Dedifferentiated amniotic fluid mesenchymal stem cell (primary cell): ENCODE results near the gene COX18.

ENCODE experiments used
- DNase-seq: peaks from one replicate; pipeline ENCODE4 v3.0.0-alpha.2; 2016; ENCODE audit errors: extremely low spot score

The COX18 gene, protein sequence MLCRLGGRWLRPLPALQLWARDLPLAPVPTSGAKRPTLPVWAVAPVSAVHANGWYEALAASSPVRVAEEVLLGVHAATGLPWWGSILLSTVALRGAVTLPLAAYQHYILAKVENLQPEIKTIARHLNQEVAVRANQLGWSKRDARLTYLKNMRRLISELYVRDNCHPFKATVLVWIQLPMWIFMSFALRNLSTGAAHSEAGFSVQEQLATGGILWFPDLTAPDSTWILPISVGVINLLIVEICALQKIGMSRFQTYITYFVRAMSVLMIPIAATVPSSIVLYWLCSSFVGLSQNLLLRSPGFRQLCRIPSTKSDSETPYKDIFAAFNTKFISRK

DNA sequence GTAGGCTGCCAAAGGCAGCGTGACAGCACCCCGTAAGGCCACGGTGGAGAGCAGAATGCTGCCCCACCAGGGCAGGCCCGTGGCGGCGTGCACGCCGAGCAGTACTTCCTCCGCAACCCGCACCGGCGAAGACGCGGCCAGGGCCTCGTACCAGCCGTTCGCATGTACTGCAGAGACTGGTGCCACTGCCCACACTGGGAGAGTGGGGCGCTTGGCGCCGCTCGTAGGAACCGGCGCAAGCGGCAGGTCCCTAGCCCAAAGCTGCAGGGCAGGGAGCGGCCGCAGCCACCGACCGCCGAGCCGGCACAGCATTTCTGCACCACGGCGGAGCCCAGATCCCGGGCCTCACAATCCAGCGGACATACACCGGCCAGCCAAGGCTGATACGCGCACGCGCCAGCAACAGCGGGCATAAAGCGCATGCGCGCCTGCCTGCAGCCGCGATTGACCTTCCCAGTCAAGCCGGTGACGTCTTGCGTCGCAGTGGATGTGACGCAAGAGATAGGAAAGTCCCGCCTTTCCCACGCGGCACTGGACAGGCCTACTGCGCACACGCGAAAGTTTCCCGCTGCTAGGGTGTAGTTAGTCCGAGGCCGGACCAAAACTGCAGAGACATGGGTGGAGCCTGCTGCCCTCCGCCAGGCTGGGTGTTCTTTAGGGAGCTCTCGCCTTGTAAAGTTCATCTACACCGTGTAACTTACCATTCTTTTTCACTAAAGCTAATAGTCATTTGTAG lies at the start of gene COX18:
COX18 (minus strand) TSS at position 379 of the 736 bp plus-strand sequence; CDS start at position 312, 67 bp downstream.
- peak; percentile 98 for DNase-seq

DNA sequence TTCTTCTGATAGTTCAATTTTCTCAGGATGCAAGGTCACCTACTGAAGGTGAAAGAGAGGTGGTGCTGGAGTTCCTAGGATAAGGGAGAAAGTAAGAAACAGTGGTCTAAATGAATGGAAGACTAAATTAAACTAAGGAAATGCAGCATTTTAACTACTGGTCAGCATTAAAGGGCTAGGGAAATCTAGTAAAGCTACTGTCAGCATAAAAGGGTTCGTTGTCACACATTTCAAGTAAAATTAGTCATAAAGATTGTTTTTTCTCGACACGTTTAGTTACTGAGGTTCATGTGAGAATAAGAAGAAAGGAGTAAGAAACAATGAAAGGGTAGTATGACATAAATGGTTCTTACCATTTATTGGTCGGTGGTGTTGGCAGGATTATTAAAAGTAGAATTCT lies 40.0 kb upstream of the COX18 start:
- DNase-seq, result no peak

DNA sequence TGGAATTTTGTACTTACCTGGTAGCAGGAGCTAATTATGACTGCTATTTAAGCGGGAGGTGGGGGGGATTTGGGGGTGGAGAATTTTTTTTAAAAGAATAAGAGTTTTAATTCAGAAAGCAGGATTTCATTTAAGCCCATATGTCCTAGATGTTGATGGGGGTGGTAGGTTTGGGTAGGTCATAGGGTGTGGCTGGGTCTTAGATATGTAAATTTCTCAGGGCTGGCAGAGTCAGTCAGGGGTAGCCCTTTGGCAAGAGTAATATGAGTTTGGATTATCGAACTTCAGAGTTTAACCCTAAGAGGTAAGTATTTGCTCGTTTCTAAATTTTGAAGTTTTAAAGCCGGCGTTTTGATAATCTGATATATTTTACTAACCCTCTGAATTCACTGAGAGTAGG lies 35.2 kb upstream of the COX18 start:
- DNase-seq, result no peak

DNA sequence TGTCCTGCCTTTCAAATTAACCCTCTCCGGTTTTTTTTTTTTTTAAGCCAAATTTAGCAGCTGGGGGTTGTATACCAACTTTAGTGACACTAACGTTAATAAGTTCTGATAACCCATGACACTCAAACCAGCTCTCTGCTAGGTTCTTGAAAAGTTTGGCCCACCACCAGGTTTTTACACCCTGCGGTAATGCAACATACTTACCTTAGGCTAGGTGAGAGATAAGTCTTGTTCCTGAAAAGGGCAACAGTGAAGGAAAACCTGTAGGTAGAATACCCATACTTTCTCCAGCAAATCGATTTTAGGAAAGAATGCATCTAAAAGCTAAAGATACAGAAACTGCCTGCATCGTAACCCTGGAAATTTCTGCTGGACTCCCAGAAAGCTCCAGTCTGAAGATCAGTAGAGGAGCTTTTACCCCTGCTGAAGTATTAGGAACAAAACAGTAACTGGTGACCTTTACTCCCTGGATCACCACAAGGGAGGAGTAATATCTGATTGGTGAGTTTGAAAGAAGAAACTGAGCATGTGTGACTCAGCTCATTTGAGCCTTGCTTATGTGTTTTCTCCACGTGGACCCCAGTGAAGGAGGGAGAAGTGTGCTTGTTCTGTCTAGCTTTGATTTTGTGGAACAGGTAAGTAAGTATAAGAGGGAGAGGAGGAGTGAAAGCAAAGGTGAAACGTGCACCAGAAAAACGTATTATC lies 34.4 kb upstream of the COX18 start:
- DNase-seq, result no peak

DNA sequence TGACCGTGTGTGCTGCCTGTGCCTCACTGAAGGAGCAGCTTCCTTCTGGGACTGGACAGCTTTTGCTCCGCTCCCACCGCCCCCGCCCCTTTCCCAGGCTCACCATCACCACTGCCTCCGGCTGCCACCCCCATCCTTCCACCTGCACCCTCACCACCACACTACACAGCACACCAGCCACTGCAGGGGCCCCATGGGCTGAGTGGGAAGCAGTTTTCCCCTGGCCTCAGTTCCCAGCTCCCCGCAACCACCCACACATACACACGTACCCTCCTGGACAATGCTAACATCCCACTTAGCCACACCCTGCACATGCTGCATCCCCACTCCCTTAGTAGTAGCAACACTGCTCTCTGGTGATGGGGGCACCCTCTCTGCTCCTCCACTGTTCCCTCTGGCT lies 29.6 kb upstream of the COX18 start:
- DNase-seq, result no peak

DNA sequence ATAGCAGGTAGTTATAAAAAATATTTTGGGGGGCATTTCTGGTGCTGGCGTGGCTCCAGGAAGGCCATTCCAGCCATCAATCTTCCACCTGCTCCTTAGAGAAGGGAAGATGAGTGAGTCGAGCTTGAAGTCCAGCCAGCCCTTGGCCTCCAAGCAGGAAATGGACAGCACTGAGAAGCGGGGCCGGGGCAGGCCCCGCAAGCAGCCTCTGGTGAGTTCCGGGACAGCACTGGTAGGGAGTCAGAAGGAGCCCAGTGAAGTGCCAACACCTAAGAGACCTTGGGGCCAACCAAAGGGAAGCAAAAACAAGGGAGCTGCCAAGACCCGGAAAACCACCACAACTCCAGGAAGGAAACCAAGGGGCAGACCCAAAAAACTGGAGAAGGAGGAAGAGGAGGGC lies 29.2 kb upstream of the COX18 start:
- DNase-seq, result no peak

DNA sequence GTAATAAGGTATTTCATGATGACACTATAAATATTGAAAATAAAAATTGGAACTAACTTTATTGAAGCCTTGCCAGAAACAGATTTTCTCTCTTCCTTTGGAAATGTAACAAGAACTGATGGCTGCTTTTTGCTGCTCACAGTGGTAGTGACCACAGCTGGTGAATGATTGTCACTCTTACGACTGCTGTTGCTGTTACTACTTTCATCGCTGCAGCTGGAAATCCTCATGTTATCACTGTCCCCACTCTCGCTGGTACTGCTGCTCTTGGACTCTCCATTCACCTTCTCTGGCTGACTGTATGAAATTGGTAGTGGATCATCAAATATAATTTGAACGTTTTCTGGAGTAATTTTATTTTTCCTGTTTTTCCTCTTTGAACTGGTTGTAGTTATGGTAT lies 28.5 kb upstream of the COX18 start:
- DNase-seq, result no peak

DNA sequence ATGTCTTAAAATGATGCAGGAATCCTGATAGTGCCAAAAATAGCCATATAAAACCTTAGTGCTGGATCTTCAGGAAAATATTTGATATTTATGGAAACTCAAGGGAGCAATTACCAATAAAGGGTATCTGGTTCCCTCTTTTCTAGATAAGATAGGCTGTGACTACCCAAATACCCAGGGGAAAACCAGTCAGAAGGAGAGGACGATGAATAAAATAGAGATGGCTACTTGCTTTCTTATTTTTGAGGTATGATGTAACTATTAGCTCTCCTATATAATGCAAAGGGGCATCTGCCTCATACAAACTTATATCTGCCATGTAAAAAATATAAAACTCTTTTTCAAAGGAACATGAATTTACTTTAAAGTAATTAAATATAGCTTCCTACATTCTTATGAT lies 23.4 kb upstream of the COX18 start:
- no peak for DNase-seq

DNA sequence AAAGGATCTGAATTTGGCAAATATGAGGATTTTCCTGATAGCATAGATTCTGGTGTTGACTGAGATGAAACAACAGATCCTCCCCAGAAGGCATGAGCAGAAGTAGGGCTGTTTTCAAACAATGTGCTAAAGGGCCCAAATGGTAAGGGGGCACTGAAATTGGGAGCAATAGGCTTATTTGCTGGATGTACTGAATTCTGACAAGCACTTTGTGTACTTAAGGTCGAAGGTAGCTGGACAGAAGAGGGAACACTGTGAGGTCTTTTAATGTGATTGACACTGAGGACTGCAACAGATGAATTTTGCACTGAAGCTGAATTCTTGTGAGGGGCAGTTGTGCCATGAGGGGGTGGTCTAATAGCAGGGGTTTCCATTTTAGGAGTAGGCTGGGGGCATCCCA lies 21.2 kb upstream of the COX18 start:
- DNase-seq, result no peak

DNA sequence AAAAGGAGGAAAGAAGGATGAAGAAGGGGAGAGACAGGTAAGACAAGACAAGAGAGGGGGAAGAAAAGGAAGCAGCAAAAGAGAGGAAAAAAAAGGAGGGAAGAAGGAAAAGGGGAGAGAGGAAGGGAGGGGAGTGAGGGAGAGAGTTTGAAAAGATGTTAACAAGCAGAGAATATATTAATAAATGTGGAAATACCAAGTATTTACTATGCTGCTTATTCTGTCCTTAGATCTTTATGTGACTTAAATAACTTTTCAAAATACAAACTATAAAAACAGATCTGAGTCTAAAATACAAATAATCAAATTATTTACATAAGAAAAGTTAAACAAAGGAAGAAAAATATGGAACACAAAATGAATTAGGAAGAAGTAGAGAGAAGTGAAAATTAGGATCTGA lies 18.4 kb upstream of the COX18 start:
- DNase-seq, result no peak

DNA sequence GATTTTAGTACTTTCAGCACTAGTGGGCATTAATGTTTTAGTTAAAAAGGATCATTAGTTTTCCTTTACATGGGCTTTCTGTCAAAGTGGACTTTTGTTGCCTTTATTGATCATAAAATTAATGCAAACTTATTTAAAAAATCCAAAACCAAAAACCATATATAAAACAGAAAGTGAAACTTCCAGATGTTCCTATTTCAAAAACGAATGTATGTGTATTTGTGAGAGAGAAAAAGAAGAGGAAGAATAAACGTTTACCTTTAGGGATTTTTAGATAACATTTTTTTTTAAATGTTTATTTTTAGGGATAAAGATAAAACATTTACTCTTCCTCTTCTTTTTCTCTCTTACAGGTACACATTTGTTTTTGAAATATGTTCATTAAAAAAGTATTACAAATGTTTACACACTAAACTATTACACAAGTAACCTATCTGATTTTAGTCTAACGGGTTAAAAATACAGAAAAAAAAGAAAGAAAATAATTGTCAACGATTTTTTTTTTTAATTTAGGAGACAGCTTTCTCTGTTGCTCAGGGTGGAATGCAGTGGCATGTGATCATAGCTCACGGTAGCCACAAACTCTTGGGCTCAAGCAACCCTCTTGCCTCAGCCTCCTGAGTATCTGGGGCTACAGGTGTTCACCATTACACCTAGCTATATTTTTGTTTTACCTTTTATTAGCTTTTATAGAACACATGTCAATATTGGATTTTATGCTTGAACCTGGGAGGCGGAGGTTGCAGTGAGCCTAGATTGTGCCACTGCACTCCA lies 16.8 kb upstream of the COX18 start:
- DNase-seq, result no peak

DNA sequence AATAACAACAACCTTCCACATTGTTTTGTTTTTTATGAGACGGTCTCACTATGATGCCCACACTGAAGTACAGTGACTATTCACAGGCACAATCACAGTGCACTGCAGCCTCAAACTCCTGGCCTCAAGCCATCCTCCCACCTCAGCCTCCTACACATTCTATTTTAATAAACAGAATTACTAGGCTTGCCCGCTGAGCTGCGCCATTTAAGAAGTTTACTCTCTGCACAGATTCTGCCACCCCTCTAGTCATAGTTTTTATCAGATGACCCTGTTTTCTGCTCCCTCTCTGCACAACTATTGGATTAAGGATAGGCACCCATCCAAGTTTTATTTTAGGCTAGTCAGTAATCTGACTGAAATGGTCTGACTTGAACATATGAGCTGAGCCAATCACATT lies 11.3 kb upstream of the COX18 start:
- DNase-seq, result no peak

DNA sequence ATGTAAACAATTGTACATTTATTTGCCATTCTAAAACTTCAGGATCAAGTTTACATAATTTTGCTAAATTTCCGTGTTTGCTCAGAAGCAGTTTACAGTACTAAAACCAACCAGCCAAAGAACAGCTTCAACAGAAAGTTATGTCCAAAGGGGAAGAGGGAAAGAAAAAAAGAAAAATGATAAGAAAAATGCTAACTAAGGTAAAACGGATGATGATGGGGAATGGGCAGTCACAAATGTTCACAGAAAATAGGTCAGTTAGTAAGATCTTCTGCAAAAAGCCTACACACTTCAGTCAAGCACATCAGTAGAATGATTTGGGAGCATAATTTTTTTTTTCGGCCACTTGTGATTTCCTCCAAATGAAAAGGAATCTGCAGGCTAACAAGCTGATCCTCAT lies 6.3 kb upstream of the COX18 start:
- no peak for DNase-seq

DNA sequence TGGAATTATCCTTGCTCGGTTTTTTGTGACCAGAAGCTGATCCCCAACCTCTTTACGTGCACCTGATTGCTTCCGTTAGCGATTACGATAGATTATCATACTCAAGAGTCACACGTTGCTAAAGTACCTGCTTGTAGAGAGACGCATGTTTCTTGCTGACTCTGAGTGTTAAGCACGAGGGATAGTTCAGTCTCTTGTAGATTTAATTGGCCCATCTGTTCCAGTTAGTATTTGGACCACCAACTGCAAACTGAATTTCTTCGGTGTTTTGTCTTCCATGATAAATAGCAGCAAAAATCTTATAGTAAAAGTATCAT lies 516 bp upstream of the COX18 start:
- DNase-seq, result no peak

DNA sequence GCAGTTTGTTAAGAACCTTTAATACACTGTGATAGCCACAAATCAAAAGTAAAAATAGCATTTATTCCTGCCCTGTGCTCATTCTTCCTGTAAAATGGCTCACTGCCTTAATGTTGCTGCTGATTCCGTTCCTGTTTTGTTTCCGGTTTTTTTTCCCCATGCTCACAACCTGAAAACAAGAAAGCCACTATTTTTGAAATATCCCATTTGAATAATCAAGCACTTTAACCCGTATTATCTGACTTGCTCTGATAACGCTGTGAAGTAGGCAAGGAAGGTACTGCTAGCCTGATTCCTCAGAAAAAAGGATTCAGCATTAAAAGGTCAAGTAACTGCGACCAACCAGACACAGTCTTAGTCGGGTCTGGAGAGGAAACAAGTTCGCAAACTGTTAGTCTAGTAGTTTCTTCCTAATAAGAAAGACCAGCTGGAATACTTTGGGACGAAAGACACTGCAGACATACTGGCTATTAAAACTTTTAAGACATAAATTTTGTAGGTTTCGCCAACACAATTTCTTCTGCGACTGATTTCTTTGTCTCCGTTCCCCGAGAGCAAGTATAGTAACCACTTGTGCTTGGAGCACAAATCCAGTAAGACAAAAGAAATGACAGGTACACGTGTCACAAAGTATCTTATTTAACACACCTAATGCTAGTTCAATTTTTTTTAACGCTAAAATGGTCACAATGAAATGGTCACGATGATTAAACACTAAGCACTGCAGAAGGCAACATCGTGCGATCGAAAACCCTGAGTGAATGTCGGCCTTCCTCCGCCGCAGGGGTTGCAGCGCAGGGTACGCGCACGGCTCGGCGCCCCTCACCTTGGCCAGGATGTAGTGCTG lies 802 bp downstream of the COX18 start:
- DNase-seq, result peak; percentile 19

DNA sequence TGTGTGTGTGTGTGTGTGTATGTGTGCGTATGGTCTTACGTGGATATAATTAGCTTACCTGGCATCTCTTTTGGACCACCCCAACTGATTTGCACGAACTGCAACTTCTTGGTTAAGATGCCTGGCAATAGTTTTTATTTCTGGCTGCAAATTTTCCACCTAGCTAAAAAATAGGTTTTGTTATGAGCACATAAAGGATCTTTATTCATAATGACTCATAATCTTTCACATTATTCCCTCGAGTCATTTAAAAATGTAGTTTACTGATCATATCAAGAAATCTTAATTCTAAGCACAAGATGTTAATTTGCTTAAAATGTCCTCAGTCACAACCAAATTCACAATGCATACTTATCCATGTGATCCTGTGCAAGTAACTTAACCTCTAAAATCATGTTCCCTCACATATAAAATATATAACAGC lies 1.5 kb downstream of the COX18 start:
- DNase-seq, result no peak

DNA sequence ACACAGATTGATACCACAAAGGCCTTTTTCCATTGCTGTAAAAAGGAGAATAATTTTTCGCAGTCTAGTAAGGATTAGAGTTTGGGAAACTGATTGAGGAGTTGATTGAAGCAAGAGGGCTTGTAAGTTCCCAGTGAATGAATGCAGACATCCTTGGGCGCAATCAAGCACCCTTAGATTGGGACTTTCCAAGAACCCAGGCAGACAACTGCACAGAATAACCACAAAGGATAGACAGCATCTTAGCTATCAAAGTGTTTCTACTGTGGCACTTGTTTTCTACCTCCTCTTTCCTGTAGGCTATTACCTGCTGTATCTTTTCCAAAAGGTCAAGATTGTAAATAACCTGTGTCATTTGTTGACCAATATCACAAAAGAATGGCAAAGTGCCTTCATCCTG lies 2.6 kb downstream of the COX18 start:
- no peak for DNase-seq

DNA sequence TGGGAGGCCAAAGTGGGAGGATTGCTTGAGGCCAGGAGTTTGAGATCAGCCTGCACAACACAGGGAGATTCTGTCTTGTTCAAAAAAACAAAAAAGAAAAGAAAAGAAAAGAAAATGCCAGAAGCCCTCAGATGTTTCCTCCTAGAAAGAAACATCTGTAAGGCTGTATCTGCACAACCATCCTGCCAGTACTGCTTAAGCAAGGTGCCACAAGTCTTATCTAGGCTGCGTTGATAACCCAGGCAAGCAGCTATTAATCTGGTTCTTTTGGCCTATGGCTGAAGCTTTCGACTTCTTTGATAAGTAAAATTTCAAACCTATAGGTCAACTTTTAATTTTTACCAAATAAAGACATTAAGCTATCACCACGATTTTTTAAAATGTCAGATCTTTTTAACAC lies 3.1 kb downstream of the COX18 start:
- no peak for DNase-seq

DNA sequence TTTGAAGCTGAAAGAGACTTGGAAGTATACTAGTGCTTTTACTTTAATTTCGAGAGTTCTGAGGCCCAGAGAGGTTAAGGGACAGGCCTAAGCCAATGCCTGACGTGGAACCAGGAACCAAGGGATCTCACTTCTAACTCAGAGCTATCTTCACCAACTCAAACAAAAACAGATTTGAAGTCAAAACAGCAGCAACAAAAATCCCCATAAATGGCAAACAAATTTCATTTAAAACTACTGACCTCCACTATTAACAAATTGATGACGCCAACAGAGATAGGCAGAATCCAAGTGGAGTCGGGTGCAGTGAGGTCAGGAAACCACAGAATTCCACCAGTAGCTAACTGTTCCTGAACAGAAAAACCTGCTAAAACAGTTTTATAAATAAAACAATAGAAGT lies 5.0 kb downstream of the COX18 start:
- no peak for DNase-seq

DNA sequence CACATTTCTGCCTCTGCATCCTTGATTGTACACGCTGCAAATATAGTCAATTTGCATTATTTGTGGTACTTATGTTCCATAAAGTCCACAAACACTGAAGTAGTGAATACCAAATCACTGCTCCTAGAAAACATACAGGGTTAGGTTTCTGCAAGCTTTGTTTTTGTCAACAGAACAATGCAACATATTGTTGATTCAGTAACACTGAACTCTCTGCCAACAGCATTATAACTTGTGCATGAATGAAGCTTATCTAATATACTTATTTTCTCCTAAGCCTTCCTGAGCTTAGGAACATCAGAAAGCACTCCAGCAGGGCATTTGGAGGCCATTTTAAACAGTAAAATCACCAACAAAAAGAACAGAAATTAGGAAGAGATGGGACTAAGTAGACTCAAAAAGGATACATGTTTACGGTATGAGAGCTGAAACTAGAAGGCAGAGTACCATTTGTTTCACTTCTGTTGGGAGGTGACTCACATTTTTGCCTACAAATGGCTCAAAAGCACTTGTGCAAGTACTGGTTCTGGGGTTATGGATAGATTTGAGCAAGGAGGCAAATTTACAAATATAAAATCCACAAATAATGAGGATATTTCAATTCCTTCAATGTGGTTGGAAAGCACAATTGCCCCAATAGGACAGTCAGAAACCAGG lies 14.1 kb downstream of the COX18 start:
- DNase-seq, result no peak

DNA sequence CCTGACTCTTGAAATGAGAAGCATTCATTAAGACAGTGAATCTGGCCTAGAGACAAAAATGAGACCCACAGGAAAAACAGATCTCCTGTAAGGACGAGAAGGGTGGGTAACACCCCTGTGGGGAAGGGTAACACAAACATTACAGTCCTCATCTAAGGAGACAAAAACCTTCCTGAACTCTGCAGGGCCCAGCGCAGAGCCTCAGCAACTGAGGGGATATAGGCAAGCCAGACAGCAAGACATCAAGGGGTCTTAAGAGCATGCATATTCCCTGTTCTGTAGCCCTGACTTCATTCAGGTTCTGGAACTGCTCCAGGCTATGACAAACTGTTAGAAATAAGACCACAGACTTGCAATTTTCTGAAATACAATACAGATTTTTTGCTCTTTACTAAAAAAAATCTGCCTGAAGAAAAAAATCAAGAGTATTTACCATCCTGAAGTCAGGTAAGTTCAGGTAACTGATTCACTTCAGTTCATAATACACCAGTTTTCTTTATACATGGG lies 15.5 kb downstream of the COX18 start:
- no peak for DNase-seq
